H1 (cell line): ENCODE results near the gene GRIK2. TPM values are rescaled to one million over a fixed set of nuclear protein-coding genes. Genes with fewer than 3 reads are reported as not detected.

Experiments used
- CTCF ChIA-PET: fragments of 300-600 bp; sonication (Branson Sonifier 250); formaldehyde crosslinking; loops from one replicate; lab custom pipeline; 2021; ENCODE audit not compliant: partially characterized antibody; lab: Charles Lee
- POLR2A ChIA-PET: fragments of 300-600 bp; sonication (Branson Sonifier 250); formaldehyde crosslinking; loops from one replicate; lab custom pipeline; 2021; ENCODE audit warnings: inconsistent platforms; ENCODE audit not compliant: partially characterized antibody; lab: Charles Lee
- DNase-seq, 2 experiments: peaks; one replicate each; pipeline versions ENCODE4 v3.0.0 to v3.0.0-alpha.2; 2010 to 2022; ENCODE audit warnings: low spot score in 2 of 2, low read depth in 1 of 2, mixed read lengths in 1 of 2
- FAIRE-seq: peaks from 2 replicates; lab custom pipeline; 2011; peaks lifted over from hg19 to GRCh38; lab: Jason Lieb, UNC
- H2AFZ ChIP-seq: 2 replicates; pipeline ENCODE4 v1.8.1; 2012; ENCODE audit warnings: low read length, inconsistent platforms
- H2AK5ac ChIP-seq: 2 replicates; pipeline ENCODE4 v1.6.1; 2013; ENCODE audit warnings: low read depth, low read length
- H2BK120ac ChIP-seq: replicated peaks from 2 replicates; pipeline ENCODE3; 2013; ENCODE audit warnings: low read depth, low read length, inconsistent platforms
- H2BK12ac ChIP-seq: 2 replicates; pipeline ENCODE4 v1.6.1; 2013; ENCODE audit warnings: low read depth, low read length
- H2BK15ac ChIP-seq: 2 replicates; pipeline ENCODE4 v1.6.1; 2013; ENCODE audit warnings: low read length
- H2BK20ac ChIP-seq: 2 replicates; pipeline ENCODE4 v1.6.1; 2013; ENCODE audit warnings: low read length
- H2BK5ac ChIP-seq: 2 replicates; pipeline ENCODE4 v1.6.1; 2013; ENCODE audit warnings: low read depth, low read length
- H3K14ac ChIP-seq: 2 replicates; pipeline ENCODE4 v1.6.1; 2013; ENCODE audit warnings: inconsistent platforms; ENCODE audit not compliant: insufficient read length
- H3K18ac ChIP-seq: 2 replicates; pipeline ENCODE4 v1.6.1; 2013; ENCODE audit warnings: low read length; ENCODE audit errors: extremely low read depth
- H3K23ac ChIP-seq: 2 replicates; pipeline ENCODE4 v1.6.1; 2013; ENCODE audit warnings: inconsistent platforms; ENCODE audit not compliant: insufficient read length
- H3K23me2 ChIP-seq: 2 replicates; pipeline ENCODE4 v1.6.1; 2013; ENCODE audit warnings: low read depth, low read length
- H3K27ac ChIP-seq: 2 replicates; pipeline ENCODE4 v1.6.1; 2011; ENCODE audit warnings: low read depth, low read length, inconsistent platforms
- H3K27me3 ChIP-seq, 4 experiments: replicated peaks in 1 of 4; 1 replicate in 1 of 4; 2 replicates in 3 of 4; pipeline versions ENCODE4 v1.6.1 to v1.8.1; 2011 to 2013; ENCODE audit warnings: low read length in 3 of 4, mild to moderate bottlenecking in 3 of 4, inconsistent platforms in 2 of 4, mixed read lengths in 2 of 4, moderate library complexity in 1 of 4; ENCODE audit not compliant: control insufficient read depth in 3 of 4, insufficient read depth in 3 of 4; ENCODE audit errors: extremely low read depth in 1 of 4
- H3K36me3 ChIP-seq, 4 experiments: 2 replicates each; pipeline versions ENCODE4 v1.6.1 to v1.8.1; 2011 to 2013; ENCODE audit warnings: mild to moderate bottlenecking in 4 of 4, low read length in 3 of 4, moderate library complexity in 2 of 4, control low read depth in 1 of 4, inconsistent platforms in 1 of 4; ENCODE audit not compliant: insufficient read depth in 4 of 4, control insufficient read depth in 2 of 4
- H3K4ac ChIP-seq: replicated peaks from 2 replicates; pipeline ENCODE3; 2013; ENCODE audit warnings: low read length, low read depth, mixed read lengths, inconsistent platforms; ENCODE audit not compliant: insufficient read length
- H3K4me1 ChIP-seq, 4 experiments: replicated peaks in 1 of 4; 1 replicate in 1 of 4; 2 replicates in 3 of 4; pipeline versions ENCODE4 v1.6.1 to v1.8.1; 2011 to 2013; ENCODE audit warnings: low read length in 3 of 4, inconsistent platforms in 2 of 4, mixed read lengths in 1 of 4; ENCODE audit not compliant: insufficient read depth in 4 of 4, control insufficient read depth in 3 of 4
- H3K4me2 ChIP-seq, 2 experiments: 2 replicates each; pipeline versions ENCODE4 v1.6.1 to v1.8.1; 2011 to 2013; ENCODE audit warnings: low read depth in 2 of 2, low read length in 2 of 2, control low read depth in 1 of 2, inconsistent platforms in 1 of 2, mild to moderate bottlenecking in 1 of 2; ENCODE audit not compliant: insufficient read depth in 1 of 2
- H3K4me3 ChIP-seq, 4 experiments: fragments of 200-600, 300-600 bp in 1 of 4; sonication (generic), shearing (Covaris generic), sonication (Bioruptor Twin) in 1 of 4; 2 replicates each; pipeline versions ENCODE4 v1.5.1 to v1.8.1; 2011 to 2016; ENCODE audit warnings: low read length in 4 of 4, low read depth in 3 of 4, control low read depth in 2 of 4, inconsistent platforms in 2 of 4, mild to moderate bottlenecking in 2 of 4, mixed read lengths in 1 of 4, moderate library complexity in 1 of 4; ENCODE audit not compliant: insufficient read depth in 2 of 4; ENCODE audit errors: extremely low read depth in 1 of 4
- H3K56ac ChIP-seq: replicated peaks from 2 replicates; pipeline ENCODE3; 2013; ENCODE audit warnings: low read depth, mild to moderate bottlenecking, mixed read lengths, low read length, inconsistent platforms; ENCODE audit not compliant: insufficient read length
- H3K79me1 ChIP-seq: 2 replicates; pipeline ENCODE4 v1.6.1; 2013; ENCODE audit warnings: low read depth, low read length, control low read depth
- H3K79me2 ChIP-seq, 2 experiments: 2 replicates each; pipeline versions ENCODE4 v1.6.1 to v1.8.1; 2012 to 2013; ENCODE audit warnings: low read length in 2 of 2, mild to moderate bottlenecking in 2 of 2, inconsistent platforms in 1 of 2; ENCODE audit not compliant: insufficient read depth in 2 of 2, control insufficient read depth in 1 of 2
- H3K9ac ChIP-seq, 4 experiments: replicated peaks in 1 of 4; 1 replicate in 1 of 4; 2 replicates in 3 of 4; pipeline versions ENCODE4 v1.6.1 to v1.8.1; 2011 to 2013; ENCODE audit warnings: low read depth in 3 of 4, low read length in 3 of 4, control low read depth in 2 of 4, mild to moderate bottlenecking in 2 of 4, moderate library complexity in 2 of 4, inconsistent platforms in 1 of 4; ENCODE audit errors: extremely low read depth in 1 of 4
- H3K9me3 ChIP-seq, 2 experiments: 2 replicates each; pipeline versions ENCODE4 v1.6.1 to v1.8.1; 2012 to 2013; ENCODE audit warnings: mild to moderate bottlenecking in 2 of 2, moderate library complexity in 2 of 2, control low read depth in 1 of 2, inconsistent platforms in 1 of 2, low read depth in 1 of 2, low read length in 1 of 2, mixed read lengths in 1 of 2; ENCODE audit not compliant: insufficient read depth in 2 of 2
- H4K20me1 ChIP-seq, 2 experiments: replicated peaks in 1 of 2; 2 replicates each; pipeline versions ENCODE3 to v1.8.1; 2011 to 2013; ENCODE audit warnings: inconsistent platforms in 2 of 2, low read length in 2 of 2, mild to moderate bottlenecking in 1 of 2; ENCODE audit not compliant: insufficient read depth in 2 of 2, control insufficient read depth in 1 of 2
- H4K5ac ChIP-seq: 2 replicates; pipeline ENCODE4 v1.6.1; 2013; ENCODE audit warnings: low read length, low read depth, mixed read lengths, inconsistent platforms; ENCODE audit not compliant: insufficient read length
- H4K8ac ChIP-seq: 2 replicates; pipeline ENCODE4 v1.8.0; 2013; ENCODE audit warnings: mild to moderate bottlenecking, moderate library complexity, low read length, inconsistent platforms; ENCODE audit not compliant: insufficient read depth; ENCODE audit errors: extremely low read depth
- H4K91ac ChIP-seq: replicated peaks from 2 replicates; pipeline ENCODE3; 2013; ENCODE audit warnings: low read length, mixed read lengths, inconsistent platforms; ENCODE audit not compliant: insufficient read length
- BCL11A ChIP-seq, 2 experiments: IDR thresholded peaks; one replicate each; pipeline ENCODE4 v1.6.1; 2011; ENCODE audit warnings: low read depth in 2 of 2, low read length in 2 of 2, mild to moderate bottlenecking in 2 of 2
- CBX8 ChIP-seq: fragments of 300-800, 300-1000 bp; sonication (generic); IDR thresholded peaks from 2 replicates; pipeline ENCODE4 v1.7.1; 2016; ENCODE audit warnings: low read depth, low read length, borderline replicate concordance
- CTBP2 ChIP-seq: IDR thresholded peaks from 2 replicates; pipeline ENCODE4 v1.7.0; 2011; ENCODE audit warnings: borderline replicate concordance, mild to moderate bottlenecking, moderate library complexity, mixed read lengths, low read length; ENCODE audit not compliant: insufficient read depth, insufficient read length
- EGR1 ChIP-seq: IDR thresholded peaks from 2 replicates; pipeline ENCODE4 v1.6.1; 2011; ENCODE audit warnings: low read depth, low read length, borderline replicate concordance
- GTF2F1 ChIP-seq: IDR thresholded peaks from 2 replicates; pipeline ENCODE4 v1.6.1; 2012; ENCODE audit warnings: low read depth, low read length, improper control_type of control experiment, borderline replicate concordance
- NANOG ChIP-seq: IDR thresholded peaks from 2 replicates; pipeline ENCODE4 v1.6.1; 2011; ENCODE audit warnings: low read length, low read depth, mild to moderate bottlenecking, inconsistent platforms; ENCODE audit not compliant: insufficient read depth, poor library complexity, severe bottlenecking
- NRF1 ChIP-seq: IDR thresholded peaks from 2 replicates; pipeline ENCODE4 v1.6.1; 2011; ENCODE audit warnings: mild to moderate bottlenecking, low read depth, low read length, improper control_type of control experiment
- RNF2 ChIP-seq: fragments of 200-900, 300-1000 bp; sonication (generic); IDR thresholded peaks from 2 replicates; pipeline ENCODE4 v1.7.1; 2016; ENCODE audit warnings: borderline replicate concordance, low read depth, mild to moderate bottlenecking, antibody characterized with exemption, low read length; ENCODE audit not compliant: poor library complexity, severe bottlenecking; ENCODE audit errors: missing control alignments
- SAP30 ChIP-seq: fragments of 300-600 bp; sonication (generic); IDR thresholded peaks from 2 replicates; pipeline ENCODE4 v1.7.1; 2012; ENCODE audit warnings: low read length, moderate library complexity, mild to moderate bottlenecking, inconsistent platforms; ENCODE audit not compliant: insufficient read depth, insufficient replicate concordance
- SRF ChIP-seq: IDR thresholded peaks from 2 replicates; pipeline ENCODE4 v1.6.1; 2011; ENCODE audit warnings: mild to moderate bottlenecking, low read depth, low read length, moderate library complexity
- TAF1 ChIP-seq: IDR thresholded peaks from 2 replicates; pipeline ENCODE4 v1.6.1; 2011; ENCODE audit warnings: mild to moderate bottlenecking, low read depth, low read length
- TAF7 ChIP-seq: optimal IDR thresholded peaks from 2 replicates; pipeline ENCODE3; 2011; ENCODE audit warnings: low read depth, mild to moderate bottlenecking, inconsistent platforms, low read length, moderate library complexity, borderline replicate concordance
- TEAD4 ChIP-seq: IDR thresholded peaks from 2 replicates; pipeline ENCODE4 v1.6.1; 2012; ENCODE audit warnings: low read depth, low read length, inconsistent platforms, mixed read lengths
- WGBS, 2 experiments: shearing (Covaris generic) in 1 of 2; methylation state at CpG; one replicate each; pipeline versions ENCODE4 v1.1.6 to v1.1.7; 2013 to 2015; ENCODE audit warnings: low lambda C conversion rate in 2 of 2, mixed read lengths in 2 of 2, inconsistent platforms in 1 of 2, low coverage in 1 of 2, missing lambda C conversion rate in 1 of 2; ENCODE audit not compliant: insufficient replicate concordance in 2 of 2, insufficient coverage in 1 of 2, insufficient read length in 1 of 2; ENCODE audit errors: extremely low coverage in 1 of 2, missing lambda C conversion rate in 1 of 2; 5-methylcytosine and 5-hydroxymethylcytosine counted together
- polyA plus RNA-seq, 7 experiments: library from polyadenylated mRNA; depleted of rRNA in 3 of 7; stranded (reverse) in 5 of 7; unstranded in 2 of 7; fragments of >200 nt in 5 of 7; fragments of 200-250 nt in 2 of 7; gene quantifications; 1 replicate in 5 of 7; 2 replicates in 1 of 7; 4 replicates in 1 of 7; pipeline versions ENCODE4 v1.2.1 to v1.2.3, GENCODE V29; 2011 to 2013; ENCODE audit warnings: missing spikeins in 2 of 7, mixed read lengths in 2 of 7
- total RNA-seq: library from RNA; stranded (reverse); fragmentation: NEBNext Ultra II Directional; extraction: Animal tissue kit (Norgen Biotek cat#: 25700); gene quantifications from 2 replicates; pipeline ENCODE4 v1.2.1, GENCODE V29; 2021
- TF ChIP-seq, protein P1 (sequence below): IDR thresholded peaks from 2 replicates; pipeline ENCODE4 v1.6.1; 2012; ENCODE audit warnings: inconsistent platforms

GRIK2 gene
- total and polyA plus RNA-seq, 2 of the 8 experiments (the other 6 are each of a cell fraction or from before 2014, with no cell fraction given): 1.8 to 2.2 TPM

DNA sequence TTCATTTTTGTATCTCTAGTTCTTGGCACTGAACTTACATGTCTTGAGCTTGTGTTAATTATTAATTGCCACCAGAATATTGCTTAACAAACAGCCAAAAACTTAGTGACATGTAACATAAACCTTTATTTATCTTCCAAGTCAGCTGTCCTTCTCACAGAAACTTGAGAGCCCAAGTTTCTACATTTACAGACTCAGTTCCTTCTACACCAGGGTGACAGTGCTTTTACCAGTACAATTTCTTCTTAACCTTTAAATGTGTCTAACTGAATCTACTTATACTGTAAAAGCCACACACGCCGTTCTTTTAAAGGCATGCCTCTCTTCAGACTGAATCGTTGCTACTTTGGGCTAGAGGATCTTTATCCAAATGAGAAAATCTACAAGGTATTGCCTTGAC, 539.2 kb downstream of the GRIK2 start:
- H3K4me2 ChIP-seq: no peak overlapping the region
- DNase-seq (no peak), FAIRE-seq (no peak)
- no peak overlapping the region for H2BK5ac ChIP-seq
- H3K4ac ChIP-seq: no peak overlapping the region
- WGBS, 2 experiments: 91% methylated on average over 3 of the region's 3 CpGs; no CpG with 5 or more reads in 1 of the 2 experiments
- H3K56ac ChIP-seq: no peak overlapping the region
- H3K18ac ChIP-seq: no peak overlapping the region
- H2BK20ac ChIP-seq: no peak overlapping the region
- CTCF ChIA-PET: interaction anchor here (1.4 kb wide), 1 partner anchor 11 kb away, joined by 3 read pairs; no protein-coding TSS in a partner anchor
- no peak overlapping the region for H3K4me3 ChIP-seq
- no peak overlapping the region for H2BK120ac ChIP-seq
- H3K79me1 ChIP-seq: no peaks in the 10 kb centered on the region
- H2BK15ac ChIP-seq: no peak overlapping the region
- no peak overlapping the region for H4K8ac ChIP-seq
- H4K5ac ChIP-seq: no peak overlapping the region
- no peak overlapping the region for H3K23ac ChIP-seq
- H4K91ac ChIP-seq: no peak overlapping the region
- no peak overlapping the region for H2BK12ac ChIP-seq
- H3K27ac ChIP-seq: no peak overlapping the region
- no peak overlapping the region for H2AK5ac ChIP-seq
- H3K27me3 ChIP-seq: no peaks in the 10 kb centered on the region
- no peak overlapping the region for H3K9ac ChIP-seq
- H2AFZ ChIP-seq: no peak overlapping the region
- no peaks in the 10 kb centered on the region for H3K36me3 ChIP-seq
- H3K4me1 ChIP-seq: no peaks in the 10 kb centered on the region
- no peaks in the 10 kb centered on the region for H3K79me2 ChIP-seq
- POLR2A ChIA-PET: no interaction called here
- no peak overlapping the region for H3K14ac ChIP-seq
- H3K9me3 ChIP-seq: no peaks in the 10 kb centered on the region
- no peaks in the 10 kb centered on the region for H4K20me1 ChIP-seq
- H3K23me2 ChIP-seq: no peaks in the 10 kb centered on the region
- no peak for TF ChIP-seq NANOG
- no peak for TF ChIP-seq SRF
- no peak for TF ChIP-seq SAP30
- TF ChIP-seq CBX8: no peak
- TF ChIP-seq EGR1: no peak
- TF ChIP-seq TAF1: no peak
- no peak for TF ChIP-seq RNF2
- no peak for TF ChIP-seq CTBP2
- TF ChIP-seq BCL11A (IDR thresholded peaks at IDR 0.05; ENCODE audit: low read depth in 2 of 2, low read length in 2 of 2): no peak
- TF ChIP-seq, protein P1, sequence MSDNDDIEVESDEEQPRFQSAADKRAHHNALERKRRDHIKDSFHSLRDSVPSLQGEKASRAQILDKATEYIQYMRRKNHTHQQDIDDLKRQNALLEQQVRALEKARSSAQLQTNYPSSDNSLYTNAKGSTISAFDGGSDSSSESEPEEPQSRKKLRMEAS: no peak
- no peak for TF ChIP-seq TEAD4
- TF ChIP-seq NRF1: no peak
- no peak for TF ChIP-seq GTF2F1
- TF ChIP-seq TAF7: no peak
